ENCODE results near the gene AIP.

The AIP gene

DNA sequence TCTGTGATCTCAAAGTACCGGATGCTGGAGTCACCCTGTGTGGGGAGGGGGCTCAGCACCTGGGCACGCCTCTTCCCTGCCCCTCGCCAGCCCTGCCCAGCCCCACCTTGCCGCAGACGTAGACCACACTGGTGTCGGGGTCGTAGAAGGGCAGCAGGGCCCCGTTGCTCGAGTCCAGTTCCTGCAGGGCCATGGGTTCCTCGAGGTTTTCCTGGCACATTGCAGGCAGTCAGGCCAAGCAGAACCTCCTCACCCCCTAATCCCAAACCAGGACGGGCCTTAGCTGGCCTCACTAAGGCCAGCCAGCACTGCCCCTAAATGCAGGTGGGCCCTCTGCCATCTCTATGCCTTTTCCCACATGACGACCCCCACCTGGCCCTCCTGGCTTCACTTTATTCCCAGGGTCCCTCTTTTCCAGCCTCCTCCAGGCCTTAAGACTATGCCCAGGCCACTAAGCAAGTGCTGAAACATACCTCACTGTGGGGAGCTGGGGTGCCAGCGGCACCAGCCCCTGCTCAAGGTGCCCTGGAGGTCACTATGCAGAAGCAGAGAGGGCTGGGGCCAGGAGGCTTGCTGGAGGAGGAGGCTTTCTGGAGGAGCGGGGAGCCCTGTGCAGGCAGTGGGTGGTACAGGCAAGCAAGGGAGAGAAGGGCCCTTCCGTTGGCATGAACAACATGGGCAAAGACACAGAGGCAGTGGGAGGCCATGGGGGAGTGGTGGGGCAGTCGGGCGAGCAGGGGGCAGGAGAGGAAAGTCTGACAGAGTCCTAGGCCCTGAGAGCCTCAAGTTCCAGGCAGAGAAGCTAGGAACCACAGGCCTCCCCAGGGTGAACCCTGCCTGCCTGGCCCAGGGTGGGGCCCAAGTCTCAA lies 42.4 kb upstream of the AIP start:
- TF ChIP-seq CTCF (IDR thresholded peaks at IDR 0.05; ENCODE audit: low read depth, low read length, missing control alignments): no peak
- no peak for DNase-seq (ENCODE audit: extremely low read depth, low read depth)
- H3K4me3 ChIP-seq (replicated peaks; ENCODE audit: low read depth, low read length): no peak overlapping the region

- DNase-seq (ENCODE audit: extremely low read depth, low read depth): no peak
- no peak overlapping the region for H3K4me3 ChIP-seq (replicated peaks; ENCODE audit: low read depth, low read length)
- no peak for TF ChIP-seq CTCF (IDR thresholded peaks at IDR 0.05; ENCODE audit: low read depth, low read length, missing control alignments)
These were observed 41.7 kb upstream of the AIP start for GRCh38 chr11:67441098-67441563.

DNA sequence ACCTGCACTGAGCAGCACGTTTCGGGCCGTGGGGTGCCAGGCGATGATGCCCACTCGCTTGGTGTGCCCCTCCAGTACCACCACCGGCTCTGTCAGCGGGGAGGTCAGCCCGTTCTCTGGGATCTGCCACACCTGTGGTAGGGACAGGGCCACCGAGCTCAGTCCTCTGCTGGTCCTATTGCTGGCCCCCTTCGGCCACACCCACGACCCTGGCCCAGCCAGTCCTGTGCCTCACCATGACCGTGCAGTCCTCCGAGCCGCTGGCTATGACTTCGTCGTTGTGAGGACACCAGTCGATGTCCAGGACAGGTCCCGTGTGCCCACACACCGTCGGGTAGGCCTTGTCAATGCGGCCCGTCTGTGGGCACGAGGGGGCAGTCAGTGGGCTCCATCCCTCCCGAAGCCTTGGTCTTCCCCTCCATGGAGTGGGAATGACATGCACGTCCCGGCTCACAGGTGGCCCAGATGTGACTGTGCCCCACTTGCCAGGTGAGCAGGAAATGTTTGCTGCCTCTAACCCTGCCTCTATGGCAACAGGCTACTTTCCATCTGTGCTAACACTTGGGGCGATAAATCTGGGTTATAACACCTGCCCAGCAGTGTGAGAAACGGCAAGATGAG lies 41.0 kb upstream of the AIP start:
- no peak overlapping the region for H3K4me3 ChIP-seq (replicated peaks; ENCODE audit: low read depth, low read length)
- DNase-seq (ENCODE audit: extremely low read depth, low read depth): no peak
- no peak for TF ChIP-seq CTCF (IDR thresholded peaks at IDR 0.05; ENCODE audit: low read depth, low read length, missing control alignments)

DNA sequence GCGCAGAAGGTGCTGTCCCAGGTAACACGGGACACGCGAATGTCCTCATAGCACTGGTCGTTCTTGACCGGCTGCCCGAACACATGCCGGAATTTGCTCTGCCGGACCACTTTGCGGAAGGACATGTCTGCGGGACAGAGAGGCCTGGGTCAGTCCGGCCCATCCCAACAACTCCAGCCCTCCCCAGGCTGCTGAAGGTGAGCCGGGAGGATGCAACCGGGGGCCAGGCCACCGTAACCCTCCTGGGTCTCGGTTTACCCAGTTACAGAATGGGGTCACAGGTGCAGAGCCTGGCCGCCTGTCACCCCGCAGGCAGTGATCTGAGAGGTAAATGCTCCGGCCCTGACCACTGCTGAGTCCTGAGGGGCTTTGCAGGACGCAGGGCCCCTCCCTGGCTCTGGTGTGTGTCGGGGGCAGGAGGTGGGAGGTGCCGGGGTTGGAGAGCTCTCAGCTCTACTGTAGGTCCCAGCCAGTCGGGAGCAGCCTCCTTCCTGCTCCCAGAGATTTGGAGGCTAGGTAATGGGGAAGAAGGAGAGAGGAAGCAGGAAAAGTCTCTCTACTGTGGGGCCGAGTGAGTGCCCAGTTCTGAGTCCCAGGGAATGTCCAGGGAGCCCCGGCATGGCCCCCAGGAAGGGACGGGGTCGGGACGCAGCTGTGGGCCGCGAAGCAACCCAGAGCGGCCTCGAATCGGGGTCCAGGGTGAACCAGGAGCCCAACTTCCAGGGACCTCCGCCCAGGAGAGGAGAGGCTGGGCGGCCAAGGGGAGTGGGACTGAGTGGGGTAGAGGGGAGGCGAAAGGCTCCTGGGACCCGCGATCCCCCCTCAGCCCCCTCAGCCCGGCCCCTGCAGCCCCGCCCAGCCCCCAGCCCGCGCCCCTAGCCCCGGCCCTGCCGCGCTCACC lies 40.1 kb upstream of the AIP start:
- no peak for DNase-seq (ENCODE audit: extremely low read depth, low read depth)
- H3K4me3 ChIP-seq (replicated peaks; ENCODE audit: low read depth, low read length): peak overlapping the region; percentile 75
- no peak for TF ChIP-seq CTCF (IDR thresholded peaks at IDR 0.05; ENCODE audit: low read depth, low read length, missing control alignments)

GRCh38 chr11:67445515-67445914 lies 37.3 kb upstream of the AIP start:
- DNase-seq (ENCODE audit: extremely low read depth, low read depth): no peak
- no peak overlapping the region for H3K4me3 ChIP-seq (replicated peaks; ENCODE audit: low read depth, low read length)
- no peak for TF ChIP-seq CTCF (IDR thresholded peaks at IDR 0.05; ENCODE audit: low read depth, low read length, missing control alignments)

DNA sequence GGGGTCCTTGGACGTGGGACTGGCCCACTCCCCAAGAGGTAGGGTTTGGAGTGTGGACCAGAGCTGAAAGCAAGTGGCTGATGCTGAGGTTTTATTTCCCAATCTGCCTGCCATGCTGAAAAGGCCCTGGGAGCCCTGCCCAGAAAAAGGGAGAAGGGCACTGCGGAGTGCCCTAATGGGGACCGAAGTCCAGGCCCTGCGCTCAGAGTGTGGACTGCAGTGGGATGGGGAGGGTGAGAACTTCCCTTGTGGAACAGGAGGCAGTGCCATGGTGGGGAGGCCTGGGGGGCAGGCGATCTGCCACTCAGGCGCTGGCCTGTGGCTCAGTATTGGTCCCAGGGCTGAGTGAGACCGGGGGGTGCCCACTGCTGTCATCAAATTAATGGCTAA lies 34.6 kb upstream of the AIP start:
- DNase-seq (ENCODE audit: extremely low read depth, low read depth): no peak
- no peak overlapping the region for H3K4me3 ChIP-seq (replicated peaks; ENCODE audit: low read depth, low read length)
- no peak for TF ChIP-seq CTCF (IDR thresholded peaks at IDR 0.05; ENCODE audit: low read depth, low read length, missing control alignments)

All from HFF-Myc (cell line).